IMR-90 (cell line): ENCODE results near the gene UNC13B.

Experiments used
- CHD1 ChIP-seq: IDR thresholded peaks from 2 replicates; pipeline ENCODE4 v1.6.1; 2012; ENCODE audit warnings: low read depth, low read length, improper control_type of control experiment
- ELK1 ChIP-seq: fragments of 150-350 bp; IDR thresholded peaks from 2 replicates; pipeline ENCODE4 v1.6.1; 2016; ENCODE audit warnings: low read depth, mild to moderate bottlenecking, low read length, moderate library complexity, borderline replicate concordance
- MAFK ChIP-seq: IDR thresholded peaks from 2 replicates; pipeline ENCODE4 v1.6.1; 2012; ENCODE audit warnings: low read depth, low read length, improper control_type of control experiment
- MAZ ChIP-seq: IDR thresholded peaks from 2 replicates; pipeline ENCODE4 v1.6.1; 2012; ENCODE audit warnings: low read depth, mild to moderate bottlenecking, low read length, improper control_type of control experiment, moderate library complexity, borderline replicate concordance
- MXI1 ChIP-seq: IDR thresholded peaks from 2 replicates; pipeline ENCODE4 v1.6.1; 2012; ENCODE audit warnings: low read depth, mild to moderate bottlenecking, low read length, moderate library complexity, borderline replicate concordance
- POLR2A ChIP-seq: IDR thresholded peaks from 2 replicates; pipeline ENCODE4 v1.6.1; 2012; ENCODE audit warnings: mild to moderate bottlenecking, low read depth, low read length
- RAD21 ChIP-seq: IDR thresholded peaks from 2 replicates; pipeline ENCODE4 v1.6.1; 2012; ENCODE audit warnings: low read length, improper control_type of control experiment
- RCOR1 ChIP-seq: IDR thresholded peaks from 2 replicates; pipeline ENCODE4 v1.6.1; 2012; ENCODE audit warnings: mild to moderate bottlenecking, low read length, improper control_type of control experiment; ENCODE audit not compliant: insufficient replicate concordance
- RFX5 ChIP-seq: IDR thresholded peaks from 2 replicates; pipeline ENCODE4 v1.8.0; 2012; ENCODE audit warnings: low read depth, mild to moderate bottlenecking, low read length, moderate library complexity
- TF ChIP-seq, protein P1 (sequence below): conservative IDR thresholded peaks from 2 replicates; pipeline ENCODE4 v1.5.1; 2012; ENCODE audit warnings: mild to moderate bottlenecking, low read depth, low read length, improper control_type of control experiment
- TF ChIP-seq, protein P2 (sequence below): fragments of 150-350 bp; IDR thresholded peaks from 2 replicates; pipeline ENCODE4 v1.6.1; 2017; ENCODE audit warnings: mild to moderate bottlenecking, antibody characterized with exemption, low read length, low read depth

- TF ChIP-seq, protein P1, sequence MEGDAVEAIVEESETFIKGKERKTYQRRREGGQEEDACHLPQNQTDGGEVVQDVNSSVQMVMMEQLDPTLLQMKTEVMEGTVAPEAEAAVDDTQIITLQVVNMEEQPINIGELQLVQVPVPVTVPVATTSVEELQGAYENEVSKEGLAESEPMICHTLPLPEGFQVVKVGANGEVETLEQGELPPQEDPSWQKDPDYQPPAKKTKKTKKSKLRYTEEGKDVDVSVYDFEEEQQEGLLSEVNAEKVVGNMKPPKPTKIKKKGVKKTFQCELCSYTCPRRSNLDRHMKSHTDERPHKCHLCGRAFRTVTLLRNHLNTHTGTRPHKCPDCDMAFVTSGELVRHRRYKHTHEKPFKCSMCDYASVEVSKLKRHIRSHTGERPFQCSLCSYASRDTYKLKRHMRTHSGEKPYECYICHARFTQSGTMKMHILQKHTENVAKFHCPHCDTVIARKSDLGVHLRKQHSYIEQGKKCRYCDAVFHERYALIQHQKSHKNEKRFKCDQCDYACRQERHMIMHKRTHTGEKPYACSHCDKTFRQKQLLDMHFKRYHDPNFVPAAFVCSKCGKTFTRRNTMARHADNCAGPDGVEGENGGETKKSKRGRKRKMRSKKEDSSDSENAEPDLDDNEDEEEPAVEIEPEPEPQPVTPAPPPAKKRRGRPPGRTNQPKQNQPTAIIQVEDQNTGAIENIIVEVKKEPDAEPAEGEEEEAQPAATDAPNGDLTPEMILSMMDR: no peak
- no peak for TF ChIP-seq POLR2A
- TF ChIP-seq RFX5: no peak
- no peak for TF ChIP-seq MXI1
- no peak for TF ChIP-seq ELK1
- no peak for TF ChIP-seq MAFK
- TF ChIP-seq RAD21: no peak
- no peak for TF ChIP-seq MAZ
- no peak for TF ChIP-seq RCOR1
- TF ChIP-seq, protein P2, sequence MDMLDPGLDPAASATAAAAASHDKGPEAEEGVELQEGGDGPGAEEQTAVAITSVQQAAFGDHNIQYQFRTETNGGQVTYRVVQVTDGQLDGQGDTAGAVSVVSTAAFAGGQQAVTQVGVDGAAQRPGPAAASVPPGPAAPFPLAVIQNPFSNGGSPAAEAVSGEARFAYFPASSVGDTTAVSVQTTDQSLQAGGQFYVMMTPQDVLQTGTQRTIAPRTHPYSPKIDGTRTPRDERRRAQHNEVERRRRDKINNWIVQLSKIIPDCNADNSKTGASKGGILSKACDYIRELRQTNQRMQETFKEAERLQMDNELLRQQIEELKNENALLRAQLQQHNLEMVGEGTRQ: no peak
- TF ChIP-seq CHD1: no peak
Measured at GRCh38 chr9:35313916-35314315, 152.1 kb downstream of the UNC13B start.
